HEK293T (cell line): ENCODE results near the gene SRPK1.

Source experiments
- CTCF ChIA-PET: fragments of 350-600 bp; formaldehyde crosslinking; extraction: SDS; loops from one replicate; lab custom pipeline; 2021; ENCODE audit warnings: antibody characterized with exemption, inconsistent platforms; lab: Yijun Ruan, JAX
- POLR2A ChIA-PET: fragments of 350-600 bp; formaldehyde crosslinking; extraction: SDS; loops from one replicate; lab custom pipeline; 2020; ENCODE audit warnings: antibody characterized with exemption, inconsistent platforms; lab: Yijun Ruan, JAX
- DNase-seq: peaks from one replicate; pipeline ENCODE4 v3.0.0; 2012; ENCODE audit warnings: mixed read lengths; ENCODE audit errors: extremely low spot score
- ARNT ChIP-seq: fragments of 450-650 bp; IDR thresholded peaks from 2 replicates; pipeline ENCODE4 v1.6.1; 2017; ENCODE audit warnings: mild to moderate bottlenecking
- BHLHE40 ChIP-seq: fragments of 450-650 bp; IDR thresholded peaks from 2 replicates; pipeline ENCODE4 v1.6.1; 2016; ENCODE audit warnings: mild to moderate bottlenecking, moderate library complexity, borderline replicate concordance
- CTBP1 ChIP-seq: fragments of 450-650 bp; IDR thresholded peaks from 2 replicates; pipeline ENCODE4 v1.6.1; 2016; ENCODE audit warnings: borderline replicate concordance
- ELF4 ChIP-seq: fragments of 450-650 bp; IDR thresholded peaks from 2 replicates; pipeline ENCODE4 v1.6.1; 2017; ENCODE audit warnings: antibody characterized with exemption
- FOXA1 ChIP-seq: fragments of 450-650 bp; IDR thresholded peaks from 2 replicates; pipeline ENCODE4 v1.6.1; 2016; ENCODE audit warnings: mild to moderate bottlenecking
- FOXK2 ChIP-seq: fragments of 450-650 bp; IDR thresholded peaks from 2 replicates; pipeline ENCODE4 v1.6.1; 2016; ENCODE audit warnings: mild to moderate bottlenecking
- FOXM1 ChIP-seq: fragments of 450-650 bp; IDR thresholded peaks from 2 replicates; pipeline ENCODE4 v1.6.1; 2017; ENCODE audit warnings: mild to moderate bottlenecking, borderline replicate concordance
- HDGF ChIP-seq: fragments of 450-650 bp; IDR thresholded peaks from 2 replicates; pipeline ENCODE4 v1.6.1; 2017; ENCODE audit warnings: antibody characterized with exemption, borderline replicate concordance
- L3MBTL2 ChIP-seq: fragments of 450-650 bp; conservative IDR thresholded peaks from 2 replicates; pipeline ENCODE4 v1.6.1; 2016; ENCODE audit warnings: mild to moderate bottlenecking
- LEF1 ChIP-seq: fragments of 450-650 bp; IDR thresholded peaks from 2 replicates; pipeline ENCODE4 v1.6.1; 2017; ENCODE audit warnings: mild to moderate bottlenecking, borderline replicate concordance
- NFRKB ChIP-seq: fragments of 450-650 bp; IDR thresholded peaks from 2 replicates; pipeline ENCODE4 v1.6.1; 2016; ENCODE audit warnings: mild to moderate bottlenecking, moderate library complexity
- PKNOX1 ChIP-seq: fragments of 450-650 bp; IDR thresholded peaks from 2 replicates; pipeline ENCODE4 v1.6.1; 2016
- SP1 ChIP-seq: fragments of 450-650 bp; IDR thresholded peaks from 2 replicates; pipeline ENCODE4 v1.6.1; 2017
- SUZ12 ChIP-seq: fragments of 450-650 bp; IDR thresholded peaks from 2 replicates; pipeline ENCODE4 v1.6.1; 2016; ENCODE audit warnings: mild to moderate bottlenecking
- TARDBP ChIP-seq: fragments of 450-650 bp; IDR thresholded peaks from 2 replicates; pipeline ENCODE4 v1.6.1; 2016
- ZNF384 ChIP-seq: fragments of 450-650 bp; IDR thresholded peaks from 2 replicates; pipeline ENCODE4 v1.6.1; 2016

Gene SRPK1

GRCh38 chr6:35794536-35795452 is 126.1 kb downstream of the SRPK1 start:
- no peak for TF ChIP-seq CTBP1
- no peak for TF ChIP-seq HDGF
- no peak for TF ChIP-seq PKNOX1
- TF ChIP-seq ELF4: no peak
- TF ChIP-seq LEF1: no peak
- no peak for TF ChIP-seq FOXA1
- no peak for TF ChIP-seq FOXM1
- TF ChIP-seq L3MBTL2: no peak
- TF ChIP-seq SP1: no peak
- TF ChIP-seq SUZ12: no peak
- TF ChIP-seq BHLHE40: no peak
- POLR2A ChIA-PET: interaction anchor here (1.4 kb wide), 1 partner anchor 11 kb away, joined by 4 read pairs; the partner anchor contains the start of gene LHFPL5
- DNase-seq: no peak
- CTCF ChIA-PET: interaction anchor here (0.6 kb wide), 1 partner anchor 29 kb away, joined by 3 read pairs; no protein-coding TSS in a partner anchor

GRCh38 chr6:35790683-35791082 is 130.2 kb downstream of the SRPK1 start:
- ChIA-PET POLR2A (no interaction called here), CTCF (interaction anchor here (0.6 kb wide), 1 partner anchor 40 kb away, joined by 5 read pairs; no protein-coding TSS in a partner anchor)
- DNase-seq: no peak
- TF ChIP-seq FOXK2 (no peak), ZNF384 (no peak), ARNT (no peak), SUZ12 (no peak), PKNOX1 (no peak), TARDBP (no peak), CTBP1 (no peak), NFRKB (no peak), ELF4 (no peak), L3MBTL2 (no peak), SP1 (no peak), LEF1 (no peak), FOXA1 (no peak), HDGF (no peak), FOXM1 (no peak), BHLHE40 (no peak)

- TF ChIP-seq CTBP1: no peak
- no peak for TF ChIP-seq NFRKB
- no peak for TF ChIP-seq FOXK2
- no peak for TF ChIP-seq PKNOX1
- TF ChIP-seq FOXM1: no peak
- TF ChIP-seq L3MBTL2: no peak
- TF ChIP-seq TARDBP: no peak
- TF ChIP-seq ELF4: no peak
- TF ChIP-seq ZNF384: no peak
- TF ChIP-seq SP1: no peak
- TF ChIP-seq FOXA1: no peak
- no peak for TF ChIP-seq HDGF
- TF ChIP-seq SUZ12: no peak
- TF ChIP-seq BHLHE40: no peak
- no peak for TF ChIP-seq ARNT
- TF ChIP-seq LEF1: no peak
- DNase-seq: no peak
Measured at GRCh38 chr6:35788423-35788982, 132.4 kb downstream of the SRPK1 start.

GRCh38 chr6:35787266-35788218 is 133.4 kb downstream of the SRPK1 start:
- TF ChIP-seq NFRKB: no peak
- no peak for TF ChIP-seq ELF4
- no peak for TF ChIP-seq TARDBP
- no peak for TF ChIP-seq FOXM1
- no peak for TF ChIP-seq CTBP1
- TF ChIP-seq ARNT: no peak
- no peak for TF ChIP-seq ZNF384
- no peak for TF ChIP-seq LEF1
- TF ChIP-seq SP1: no peak
- TF ChIP-seq FOXK2: no peak
- TF ChIP-seq L3MBTL2: no peak
- TF ChIP-seq HDGF: no peak
- no peak for TF ChIP-seq BHLHE40
- TF ChIP-seq FOXA1: no peak
- TF ChIP-seq SUZ12: no peak
- TF ChIP-seq PKNOX1: no peak
- ChIA-PET POLR2A (no interaction called here), CTCF (no interaction called here)
- no peak for DNase-seq

More at GRCh38 chr6:35788423-35788982, 132.4 kb downstream of the SRPK1 start:
- ChIA-PET CTCF (no interaction called here), POLR2A (no interaction called here)
